H9 (cell line): ENCODE data around the gene SNAI1. TPM values are rescaled to one million over a fixed set of nuclear protein-coding genes. Genes with fewer than 3 reads are reported as not detected.

Experiments
- DNase-seq: peaks from one replicate; pipeline ENCODE4 v3.0.0-alpha.2; 2017
- H2AFZ ChIP-seq: one replicate; pipeline ENCODE4 v1.6.1; 2013; ENCODE audit warnings: mild to moderate bottlenecking, low read length, control low read depth, moderate library complexity
- H2AK5ac ChIP-seq: 2 replicates; pipeline ENCODE4 v1.6.1; 2013; ENCODE audit warnings: low read length, control low read depth, mixed read lengths; ENCODE audit not compliant: insufficient read length
- H2BK120ac ChIP-seq: one replicate; pipeline ENCODE4 v1.6.1; 2013; ENCODE audit warnings: low read depth, mild to moderate bottlenecking, low read length, control low read depth, inconsistent platforms; ENCODE audit not compliant: poor library complexity, severe bottlenecking
- H2BK12ac ChIP-seq: 2 replicates; pipeline ENCODE4 v1.6.1; 2013; ENCODE audit warnings: low read length, control low read depth, mixed read lengths, low read depth; ENCODE audit not compliant: insufficient read length
- H2BK15ac ChIP-seq: 2 replicates; pipeline ENCODE4 v1.6.1; 2013; ENCODE audit warnings: low read depth, low read length, control low read depth
- H2BK20ac ChIP-seq: one replicate; pipeline ENCODE4 v1.6.1; 2013; ENCODE audit warnings: low read depth, mild to moderate bottlenecking, low read length, control low read depth, inconsistent platforms; ENCODE audit not compliant: poor library complexity, severe bottlenecking
- H2BK5ac ChIP-seq: 2 replicates; pipeline ENCODE4 v1.6.1; 2013; ENCODE audit warnings: low read length, control low read depth, mixed read lengths; ENCODE audit not compliant: insufficient read length
- H3K14ac ChIP-seq: 2 replicates; pipeline ENCODE4 v1.6.1; 2013; ENCODE audit warnings: low read length, control low read depth; ENCODE audit not compliant: insufficient read depth
- H3K18ac ChIP-seq: 2 replicates; pipeline ENCODE4 v1.6.1; 2013; ENCODE audit warnings: low read depth, mild to moderate bottlenecking, mixed read lengths, low read length, control low read depth; ENCODE audit not compliant: insufficient read length
- H3K23ac ChIP-seq: 2 replicates; pipeline ENCODE4 v1.6.1; 2013; ENCODE audit warnings: low read length, control low read depth, mixed read lengths, low read depth; ENCODE audit not compliant: insufficient read length
- H3K23me2 ChIP-seq: 2 replicates; pipeline ENCODE4 v1.6.1; 2013; ENCODE audit warnings: low read depth, mild to moderate bottlenecking, mixed read lengths, low read length, control low read depth; ENCODE audit not compliant: insufficient read length, poor library complexity, severe bottlenecking
- H3K27ac ChIP-seq: 2 replicates; pipeline ENCODE4 v1.5.1; 2013; ENCODE audit warnings: low read length, control low read depth, mixed read lengths, low read depth; ENCODE audit not compliant: insufficient read length
- H3K27me3 ChIP-seq: 2 replicates; pipeline ENCODE4 v1.6.1; 2013; ENCODE audit warnings: low read length, control low read depth, inconsistent platforms; ENCODE audit not compliant: insufficient read depth
- H3K4ac ChIP-seq: 2 replicates; pipeline ENCODE4 v1.6.1; 2013; ENCODE audit warnings: low read depth, mild to moderate bottlenecking, control low read depth, inconsistent platforms, low read length, moderate library complexity
- H3K4me1 ChIP-seq: 2 replicates; pipeline ENCODE4 v1.6.1; 2013; ENCODE audit warnings: low read length, control low read depth, inconsistent platforms; ENCODE audit not compliant: insufficient read depth
- H3K4me2 ChIP-seq: 2 replicates; pipeline ENCODE4 v1.6.1; 2013; ENCODE audit warnings: low read length, control low read depth, mixed read lengths; ENCODE audit not compliant: insufficient read length, insufficient read depth
- H3K56ac ChIP-seq: 2 replicates; pipeline ENCODE4 v1.6.1; 2013; ENCODE audit warnings: low read depth, mild to moderate bottlenecking, mixed read lengths, low read length, control low read depth; ENCODE audit not compliant: insufficient read length
- H3K79me1 ChIP-seq: 2 replicates; pipeline ENCODE4 v1.6.1; 2013; ENCODE audit warnings: low read depth, mild to moderate bottlenecking, moderate library complexity, low read length, control low read depth, inconsistent platforms; ENCODE audit not compliant: insufficient read depth, poor library complexity, severe bottlenecking
- H3K79me2 ChIP-seq: 2 replicates; pipeline ENCODE4 v1.6.1; 2013; ENCODE audit warnings: low read length, control low read depth, inconsistent platforms; ENCODE audit not compliant: insufficient read depth
- H3K9ac ChIP-seq: 2 replicates; pipeline ENCODE4 v1.6.1; 2013; ENCODE audit warnings: low read length, control low read depth, mixed read lengths; ENCODE audit not compliant: insufficient read length; ENCODE audit errors: extremely low read depth
- H3K9me3 ChIP-seq: one replicate; pipeline ENCODE4 v1.6.1; 2013; ENCODE audit warnings: low read depth, low read length, inconsistent platforms; ENCODE audit not compliant: control insufficient read depth
- H3T11ph ChIP-seq: one replicate; pipeline ENCODE4 v1.6.1; 2013; ENCODE audit warnings: mild to moderate bottlenecking, low read length, control low read depth, inconsistent platforms
- H4K20me1 ChIP-seq: one replicate; pipeline ENCODE4 v1.6.1; 2013; ENCODE audit not compliant: control insufficient read depth, insufficient read length, insufficient read depth
- H4K5ac ChIP-seq: 2 replicates; pipeline ENCODE4 v1.6.1; 2013; ENCODE audit warnings: low read depth, mild to moderate bottlenecking, mixed read lengths, low read length, control low read depth; ENCODE audit not compliant: insufficient read length
- H4K8ac ChIP-seq: replicated peaks from 2 replicates; pipeline ENCODE4 v1.6.1; 2013; ENCODE audit warnings: low read length, control low read depth, mixed read lengths, low read depth; ENCODE audit not compliant: insufficient read length
- H4K91ac ChIP-seq: 2 replicates; pipeline ENCODE4 v1.6.1; 2013; ENCODE audit warnings: low read depth, mild to moderate bottlenecking, moderate library complexity, mixed read lengths, low read length, control low read depth; ENCODE audit not compliant: insufficient read length
- H3K27ac Mint-ChIP-seq, 3 experiments: 2 replicates in 2 of 3; 3 replicates in 1 of 3; pipeline ENCODE4 v1.8.0; 2020 to 2021; ENCODE audit warnings: mixed read lengths in 3 of 3, mild to moderate bottlenecking in 1 of 3, moderate library complexity in 1 of 3
- H3K27me3 Mint-ChIP-seq: 2 replicates; pipeline ENCODE4 v1.8.0; 2021; ENCODE audit warnings: low read depth, mild to moderate bottlenecking, moderate library complexity, mixed read lengths
- H3K36me3 Mint-ChIP-seq, 3 experiments: 2 replicates in 2 of 3; 3 replicates in 1 of 3; pipeline ENCODE4 v1.8.0; 2020 to 2021; ENCODE audit warnings: low read depth in 3 of 3, mixed read lengths in 3 of 3; ENCODE audit not compliant: insufficient read depth in 1 of 3
- H3K4me1 Mint-ChIP-seq, 2 experiments: 2 replicates each; pipeline ENCODE4 v1.8.0; 2020; ENCODE audit warnings: mixed read lengths in 2 of 2
- H3K4me3 Mint-ChIP-seq, 2 experiments: 2 replicates in 1 of 2; 3 replicates in 1 of 2; pipeline ENCODE4 v1.8.0; 2020 to 2021; ENCODE audit warnings: mild to moderate bottlenecking in 2 of 2, mixed read lengths in 2 of 2, moderate library complexity in 1 of 2
- H3K9me3 Mint-ChIP-seq, 2 experiments: 2 replicates in 1 of 2; 3 replicates in 1 of 2; pipeline ENCODE4 v1.8.0; 2020; ENCODE audit warnings: mild to moderate bottlenecking in 2 of 2, mixed read lengths in 2 of 2, moderate library complexity in 1 of 2
- WGBS: extraction: QIAGEN DNeasy Blood & Tissue Kit; methylation state at CpG from one replicate; pipeline ENCODE4 v1.1.7; 2013; ENCODE audit warnings: missing lambda C conversion rate, low lambda C conversion rate, mixed read lengths; ENCODE audit not compliant: insufficient read length; ENCODE audit errors: extremely low coverage; 5-methylcytosine and 5-hydroxymethylcytosine counted together
- total RNA-seq: library from RNA; stranded (reverse); gene quantifications from 2 replicates; pipeline ENCODE4 v1.2.1, GENCODE V29; 2021
- TF ChIP-seq, protein P1 (sequence below): fragments of 200-600 bp; sonication (generic); conservative IDR thresholded peaks from 3 replicates; pipeline ENCODE4 v1.8.0; 2021; ENCODE audit warnings: antibody characterized with exemption, mild to moderate bottlenecking

The SNAI1 gene
- total RNA-seq, 1 experiment from 2014 or later: 7.0 TPM

DNA sequence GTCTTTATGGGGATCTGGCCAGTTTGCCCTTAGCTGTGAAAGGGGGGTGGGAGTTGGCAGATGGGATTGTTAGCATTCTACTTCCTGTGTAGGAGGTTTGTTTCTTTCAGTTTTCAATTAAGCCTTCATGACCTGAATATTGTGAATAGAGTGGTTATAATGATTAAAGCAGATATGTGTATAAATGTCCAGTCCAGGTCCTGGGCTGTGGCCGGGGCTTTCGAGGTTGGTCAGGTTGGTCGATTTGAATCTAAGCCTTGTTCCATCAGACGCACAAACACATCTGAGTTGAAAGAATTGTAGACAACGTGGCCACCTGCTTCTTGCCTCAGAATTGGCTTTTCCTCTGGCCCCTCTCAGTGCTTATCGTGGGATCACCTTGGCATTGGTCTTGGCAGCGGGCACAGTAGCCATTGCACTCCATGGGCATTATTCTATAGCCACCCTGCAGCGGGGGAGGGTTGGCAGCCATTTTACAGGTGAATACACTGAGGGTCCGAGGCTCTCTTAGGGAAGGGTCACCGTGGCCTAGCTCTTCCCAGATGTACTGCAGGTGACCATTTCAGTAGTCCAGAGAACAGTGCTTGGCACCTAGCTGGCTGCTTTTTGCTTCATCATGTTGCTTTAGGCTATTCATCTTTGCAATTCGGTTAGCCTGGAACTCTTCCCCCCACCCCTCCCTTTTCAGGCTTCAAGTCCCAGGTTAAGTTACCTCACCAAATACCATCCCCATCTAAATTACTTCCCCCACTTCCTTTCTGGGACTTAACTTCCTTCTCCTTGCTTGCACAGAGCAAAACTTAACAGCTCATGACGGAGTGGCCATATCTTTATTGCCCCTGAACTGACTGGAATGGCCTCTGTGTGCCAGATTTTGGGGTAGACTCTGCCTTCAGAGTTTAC lies 45.5 kb upstream of the SNAI1 start:
- no peak for DNase-seq

More for the DNA sequence above, 45.5 kb upstream of the SNAI1 start:
- peaks cover 8 to 31% (median 26%) of the 10 kb centered on the region in 3 experiments; a peak in 6 of 7 replicates for H3K36me3 Mint-ChIP-seq
- Histone ChIP-seq H2BK120ac (no peak overlapping the region), H2BK5ac (no peak overlapping the region), H4K20me1 (no peaks in the 10 kb centered on the region), H3K4me2 (peak overlapping the region; percentile 90), H3K4me1 (peaks cover 4% of the 10 kb centered on the region; the same call in 1 of the 2 replicates), H3K14ac (0 out of 2 replicates have a peak overlapping the region, but pooled peaks have one; percentile 60), H3K56ac (no peak overlapping the region), H3K27ac (no peak overlapping the region), H2BK15ac (no peak overlapping the region), H3K9ac (peak overlapping the region; percentile 83), H3K23ac (no peak overlapping the region), H2AFZ (no peak overlapping the region), H3K79me1 (no peaks in the 10 kb centered on the region), H2AK5ac (no peak overlapping the region), H3K27me3 (no peaks in the 10 kb centered on the region), H4K91ac (no peak overlapping the region), H2BK20ac (no peak overlapping the region), H3K79me2 (peaks cover 36% of the 10 kb centered on the region), H3K9me3 (no peaks in the 10 kb centered on the region), H4K8ac (no peak overlapping the region), H4K5ac (no peak overlapping the region), H3K23me2 (peaks cover 13% of the 10 kb centered on the region), H3K18ac (no peak overlapping the region), H2BK12ac (no peak overlapping the region), H3T11ph (no peak overlapping the region), H3K4ac (no peak overlapping the region)
- peak overlapping the region; percentile 95 to 97 for H3K4me3 Mint-ChIP-seq
- peak overlapping the region; percentile 29 to 91 (median 86); a peak in 4 of 7 replicates for H3K27ac Mint-ChIP-seq
- no peaks in the 10 kb centered on the region for H3K27me3 Mint-ChIP-seq
- H3K4me1 Mint-ChIP-seq: peaks cover 26 to 30% of the 10 kb centered on the region in 2 experiments
- TF ChIP-seq, protein P1, sequence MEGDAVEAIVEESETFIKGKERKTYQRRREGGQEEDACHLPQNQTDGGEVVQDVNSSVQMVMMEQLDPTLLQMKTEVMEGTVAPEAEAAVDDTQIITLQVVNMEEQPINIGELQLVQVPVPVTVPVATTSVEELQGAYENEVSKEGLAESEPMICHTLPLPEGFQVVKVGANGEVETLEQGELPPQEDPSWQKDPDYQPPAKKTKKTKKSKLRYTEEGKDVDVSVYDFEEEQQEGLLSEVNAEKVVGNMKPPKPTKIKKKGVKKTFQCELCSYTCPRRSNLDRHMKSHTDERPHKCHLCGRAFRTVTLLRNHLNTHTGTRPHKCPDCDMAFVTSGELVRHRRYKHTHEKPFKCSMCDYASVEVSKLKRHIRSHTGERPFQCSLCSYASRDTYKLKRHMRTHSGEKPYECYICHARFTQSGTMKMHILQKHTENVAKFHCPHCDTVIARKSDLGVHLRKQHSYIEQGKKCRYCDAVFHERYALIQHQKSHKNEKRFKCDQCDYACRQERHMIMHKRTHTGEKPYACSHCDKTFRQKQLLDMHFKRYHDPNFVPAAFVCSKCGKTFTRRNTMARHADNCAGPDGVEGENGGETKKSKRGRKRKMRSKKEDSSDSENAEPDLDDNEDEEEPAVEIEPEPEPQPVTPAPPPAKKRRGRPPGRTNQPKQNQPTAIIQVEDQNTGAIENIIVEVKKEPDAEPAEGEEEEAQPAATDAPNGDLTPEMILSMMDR: no peak
- no CpG with 5 or more reads among the region's 12 CpGs for WGBS
- no peaks in the 10 kb centered on the region for H3K9me3 Mint-ChIP-seq
